Esophagus squamous epithelium (tissue), 4 donors: ENCODE data around the gene EPB41L2.

Experiments used
- CTCF ChIP-seq, 6 experiments: fragments of 450-650 bp in 4 of 6; fragments of 200-600 bp in 2 of 6; sonication (generic) in 2 of 6; IDR thresholded peaks; one replicate each; pipeline ENCODE4 v1.5.1; 2016 to 2019; ENCODE audit warnings: antibody characterized with exemption in 6 of 6, mild to moderate bottlenecking in 4 of 6, moderate library complexity in 4 of 6
- POLR2A ChIP-seq, 4 donors: fragments of 450-650 bp; IDR thresholded peaks; one replicate each; pipeline ENCODE4 v1.6.1; 2017; ENCODE audit warnings: antibody characterized with exemption in 4 of 4, mild to moderate bottlenecking in 4 of 4, moderate library complexity in 3 of 4

DNA sequence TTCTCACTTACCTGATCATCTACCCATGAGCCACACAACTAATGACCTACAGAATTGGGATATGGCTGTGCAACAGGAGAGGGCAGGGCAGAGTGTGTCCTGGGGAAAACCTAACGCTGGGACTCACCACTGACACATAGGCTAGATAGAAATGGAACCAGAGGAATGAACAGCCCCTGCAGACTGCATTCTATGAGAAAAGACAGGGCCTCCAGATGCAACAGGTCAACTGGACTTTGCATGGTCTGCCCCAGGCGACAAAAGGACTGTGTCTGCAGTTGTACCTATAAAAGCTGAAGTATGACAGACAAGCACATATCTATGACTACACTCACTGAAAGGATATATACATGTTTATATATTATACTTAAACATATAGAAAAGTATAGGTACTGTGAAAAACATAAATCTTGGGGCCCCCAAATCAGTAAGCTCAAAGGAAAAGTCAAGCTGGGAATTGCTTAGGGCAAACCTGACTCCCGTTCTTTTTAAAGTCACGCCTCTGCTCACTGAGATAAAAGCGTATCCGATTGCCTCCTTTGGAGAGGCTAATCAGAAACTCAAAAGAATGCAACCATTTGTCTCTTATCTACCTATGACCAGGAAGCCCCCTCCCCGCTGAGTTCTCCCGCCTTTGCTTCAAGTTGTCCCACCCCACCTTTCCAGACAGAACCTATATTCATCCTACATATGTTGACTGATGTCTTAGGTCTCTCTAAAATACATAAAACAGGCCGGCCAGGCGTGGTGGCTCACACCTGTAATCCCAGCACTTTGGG lies 68.5 kb downstream of the EPB41L2 start:
- TF ChIP-seq CTCF (IDR thresholded peaks at IDR 0.05) (no peak), POLR2A (IDR thresholded peaks at IDR 0.05) (no peak)
